GM12892 (cell line): ENCODE results near the gene ACOT8.

Source experiments
- POLR2A ChIP-seq: IDR thresholded peaks from 2 replicates; pipeline ENCODE4 v1.6.1; 2011; ENCODE audit warnings: low read depth, low read length, control low read depth
- POLR2AphosphoS5 ChIP-seq: IDR thresholded peaks from 2 replicates; pipeline ENCODE4 v1.6.1; 2011; ENCODE audit warnings: low read depth, low read length, control low read depth
- TAF1 ChIP-seq: IDR thresholded peaks from 2 replicates; pipeline ENCODE4 v1.6.1; 2011; ENCODE audit warnings: low read depth, mild to moderate bottlenecking, control low read depth, low read length, borderline replicate concordance

GRCh38 chr20:45828589-45828988, 28.6 kb downstream of the ACOT8 start:
- TF ChIP-seq POLR2AphosphoS5 = no peak
- no peak for TF ChIP-seq POLR2A
- TF ChIP-seq TAF1 = no peak
